Rectal smooth muscle tissue (tissue), 1 donor: ENCODE data around the gene USP27X.

Experiments used
- H3K27ac ChIP-seq: one replicate; pipeline ENCODE4 v1.7.0; 2013; ENCODE audit warnings: low read depth, low read length, inconsistent platforms
- H3K27me3 ChIP-seq: one replicate; pipeline ENCODE4 v1.7.0; 2013; ENCODE audit warnings: low read length; ENCODE audit not compliant: control insufficient read depth, insufficient read depth
- H3K36me3 ChIP-seq: one replicate; pipeline ENCODE4 v1.7.0; 2013; ENCODE audit warnings: low read length; ENCODE audit not compliant: control insufficient read depth, insufficient read depth
- H3K4me1 ChIP-seq: one replicate; pipeline ENCODE4 v1.7.0; 2013; ENCODE audit warnings: low read length; ENCODE audit not compliant: control insufficient read depth, insufficient read depth
- H3K4me3 ChIP-seq: one replicate; pipeline ENCODE4 v1.7.0; 2013; ENCODE audit warnings: low read length
- H3K9ac ChIP-seq: one replicate; pipeline ENCODE4 v1.7.0; 2013; ENCODE audit warnings: low read length

The USP27X gene

GRCh38 chrX:49878834-49879655, at the start of gene USP27X:
Gene USP27X, plus strand, starts transcription at chrX:49879484. Its CDS starts 824 bp downstream, at chrX:49880308.
- H3K36me3 ChIP-seq = no peaks in the 10 kb centered on the region
- peak within 1 kb of the TSS; percentile 56 for H3K4me3 ChIP-seq
- peaks cover 2% of the 10 kb centered on the region for H3K4me1 ChIP-seq
- H3K27me3 ChIP-seq = peaks cover 2% of the 10 kb centered on the region
- H3K9ac ChIP-seq = no peak within 1 kb of the TSS
- peak within 1 kb of the TSS; percentile 81 for H3K27ac ChIP-seq

- H3K27ac ChIP-seq = no peak overlapping the region
- H3K4me1 ChIP-seq = no peaks in the 10 kb centered on the region
- no peaks in the 10 kb centered on the region for H3K36me3 ChIP-seq
- no peak overlapping the region for H3K4me3 ChIP-seq
- H3K27me3 ChIP-seq = peaks cover 5% of the 10 kb centered on the region
- no peak overlapping the region for H3K9ac ChIP-seq
Observed at GRCh38 chrX:49838374-49838773, 40.9 kb upstream of the USP27X start.

- Histone ChIP-seq H3K36me3 (no peaks in the 10 kb centered on the region), H3K4me1 (no peaks in the 10 kb centered on the region), H3K27me3 (peaks cover 5% of the 10 kb centered on the region), H3K9ac (no peak overlapping the region), H3K27ac (no peak overlapping the region), H3K4me3 (no peak overlapping the region)
Observed at GRCh38 chrX:49840679-49841078, 38.6 kb upstream of the USP27X start.

GRCh38 chrX:49842621-49843020, 36.7 kb upstream of the USP27X start:
- no peaks in the 10 kb centered on the region for H3K27me3 ChIP-seq
- no peak overlapping the region for H3K9ac ChIP-seq
- no peaks in the 10 kb centered on the region for H3K36me3 ChIP-seq
- no peak overlapping the region for H3K4me3 ChIP-seq
- no peaks in the 10 kb centered on the region for H3K4me1 ChIP-seq
- no peak overlapping the region for H3K27ac ChIP-seq

- no peak overlapping the region for H3K9ac ChIP-seq
- H3K27ac ChIP-seq = no peak overlapping the region
- no peaks in the 10 kb centered on the region for H3K27me3 ChIP-seq
- no peaks in the 10 kb centered on the region for H3K36me3 ChIP-seq
- H3K4me1 ChIP-seq = no peaks in the 10 kb centered on the region
- H3K4me3 ChIP-seq = no peak overlapping the region
Observed at GRCh38 chrX:49844611-49845010, 34.7 kb upstream of the USP27X start.

GRCh38 chrX:49845701-49846403, 33.4 kb upstream of the USP27X start:
- no peaks in the 10 kb centered on the region for H3K27me3 ChIP-seq
- no peak overlapping the region for H3K9ac ChIP-seq
- no peak overlapping the region for H3K4me3 ChIP-seq
- no peaks in the 10 kb centered on the region for H3K4me1 ChIP-seq
- H3K36me3 ChIP-seq = no peaks in the 10 kb centered on the region
- no peak overlapping the region for H3K27ac ChIP-seq

GRCh38 chrX:49846522-49846921, 32.8 kb upstream of the USP27X start:
- no peaks in the 10 kb centered on the region for H3K36me3 ChIP-seq
- no peak overlapping the region for H3K4me3 ChIP-seq
- H3K27me3 ChIP-seq = no peaks in the 10 kb centered on the region
- no peak overlapping the region for H3K9ac ChIP-seq
- H3K4me1 ChIP-seq = no peaks in the 10 kb centered on the region
- no peak overlapping the region for H3K27ac ChIP-seq

GRCh38 chrX:49848275-49848674, 31.0 kb upstream of the USP27X start:
- H3K4me1 ChIP-seq = no peaks in the 10 kb centered on the region
- no peak overlapping the region for H3K9ac ChIP-seq
- H3K27me3 ChIP-seq = no peaks in the 10 kb centered on the region
- H3K4me3 ChIP-seq = no peak overlapping the region
- no peak overlapping the region for H3K27ac ChIP-seq
- H3K36me3 ChIP-seq = no peaks in the 10 kb centered on the region

- H3K4me3 ChIP-seq = no peak overlapping the region
- no peak overlapping the region for H3K27ac ChIP-seq
- no peaks in the 10 kb centered on the region for H3K4me1 ChIP-seq
- no peaks in the 10 kb centered on the region for H3K36me3 ChIP-seq
- no peaks in the 10 kb centered on the region for H3K27me3 ChIP-seq
- no peak overlapping the region for H3K9ac ChIP-seq
Observed at GRCh38 chrX:49850028-49850427, 29.3 kb upstream of the USP27X start.

GRCh38 chrX:49853661-49854060, 25.6 kb upstream of the USP27X start:
- H3K9ac ChIP-seq = no peak overlapping the region
- no peaks in the 10 kb centered on the region for H3K4me1 ChIP-seq
- H3K36me3 ChIP-seq = no peaks in the 10 kb centered on the region
- H3K27me3 ChIP-seq = no peaks in the 10 kb centered on the region
- H3K4me3 ChIP-seq = no peak overlapping the region
- no peak overlapping the region for H3K27ac ChIP-seq

- Histone ChIP-seq H3K27me3 (no peaks in the 10 kb centered on the region), H3K9ac (no peak overlapping the region), H3K4me1 (no peaks in the 10 kb centered on the region), H3K27ac (no peak overlapping the region), H3K36me3 (no peaks in the 10 kb centered on the region), H3K4me3 (no peak overlapping the region)
Observed at GRCh38 chrX:49856819-49857218, 22.5 kb upstream of the USP27X start.

- Histone ChIP-seq H3K27me3 (no peaks in the 10 kb centered on the region), H3K4me1 (no peaks in the 10 kb centered on the region), H3K27ac (no peak overlapping the region), H3K9ac (no peak overlapping the region), H3K4me3 (no peak overlapping the region), H3K36me3 (no peaks in the 10 kb centered on the region)
Observed at GRCh38 chrX:49858341-49858740, 20.9 kb upstream of the USP27X start.

- Histone ChIP-seq H3K27ac (no peak overlapping the region), H3K27me3 (no peaks in the 10 kb centered on the region), H3K9ac (no peak overlapping the region), H3K4me1 (no peaks in the 10 kb centered on the region), H3K36me3 (no peaks in the 10 kb centered on the region), H3K4me3 (no peak overlapping the region)
Observed at GRCh38 chrX:49859491-49859890, 19.8 kb upstream of the USP27X start.
